ENCODE results near the gene E2F2.
A peak's percentile ranks its signal among the peaks of the same experiment; 100 is the strongest.
"Not testable (repeated sequence)": the region's sequence is repeated elsewhere in the genome, so short reads cannot be mapped to it uniquely, and the experiment has no call there.

Gene E2F2

GRCh38 chr1:23543707-23544443 lies 12.8 kb upstream of the E2F2 start:
- Histone ChIP-seq H3K27me3 (ENCODE audit: low read length) (no peaks in the 10 kb centered on the region), H3K9ac (ENCODE audit: low read length) (no peak overlapping the region), H3K36me3 (ENCODE audit: low read length) (no peaks in the 10 kb centered on the region), H3K27ac (ENCODE audit: low read depth, low read length) (no peak overlapping the region), H3K4me3 (ENCODE audit: insufficient read depth, low read length, poor library complexity, severe bottlenecking) (no peak overlapping the region), H2AFZ (ENCODE audit: low read depth, low read length, severe bottlenecking) (no peak overlapping the region), H3K9me3 (ENCODE audit: insufficient read depth, low read length) (no peaks in the 10 kb centered on the region), H3K9me2 (replicated peaks; ENCODE audit: insufficient read depth, low read length) (no peaks in the 10 kb centered on the region), H3F3A (ENCODE audit: insufficient read depth) (0 out of 2 replicates have a peak, but pooled peaks cover 1% of the 10 kb centered on the region), H3K4me2 (ENCODE audit: low read depth, low read length, poor library complexity, severe bottlenecking) (no peak overlapping the region), H3K79me2 (ENCODE audit: insufficient read depth, low read length) (no peaks in the 10 kb centered on the region), H4K20me1 (ENCODE audit: low read depth, low read length) (no peaks in the 10 kb centered on the region)
- no peak for TF ChIP-seq EZH2phosphoT487 (conservative IDR thresholded peaks at IDR 0.05; ENCODE audit: low read length)
- TF ChIP-seq CTCF (IDR thresholded peaks at IDR 0.05; ENCODE audit: insufficient read depth, low read length, poor library complexity, severe bottlenecking) = no peak

DNA sequence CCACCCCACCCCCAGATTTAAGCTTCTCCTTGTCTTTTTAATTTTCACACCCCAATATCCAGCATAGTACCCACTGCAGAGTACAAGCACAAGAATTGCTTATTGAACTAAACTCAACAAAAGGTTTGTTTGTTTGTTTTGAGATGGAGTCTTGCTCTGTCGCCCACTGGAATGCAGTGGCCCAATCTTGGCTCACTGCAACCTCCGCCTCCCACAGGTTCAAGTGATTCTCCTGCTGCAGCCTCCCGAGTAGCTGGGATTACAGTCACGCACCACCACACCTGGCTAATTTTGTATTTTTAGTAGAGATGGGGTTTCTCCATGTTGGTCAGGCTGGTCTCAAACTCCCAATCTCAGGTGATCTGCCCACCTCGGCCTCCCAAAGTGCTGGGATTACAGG lies 11.9 kb upstream of the E2F2 start:
- H3K36me3 ChIP-seq (ENCODE audit: low read length); H3K27ac ChIP-seq (ENCODE audit: low read depth, low read length); H3K27me3 ChIP-seq (ENCODE audit: low read length); H3K4me2 ChIP-seq (ENCODE audit: low read depth, low read length, poor library complexity, severe bottlenecking); H3K9me3 ChIP-seq (ENCODE audit: insufficient read depth, low read length); H3K79me2 ChIP-seq (ENCODE audit: insufficient read depth, low read length); H2AFZ ChIP-seq (ENCODE audit: low read depth, low read length, severe bottlenecking); H3K9ac ChIP-seq (ENCODE audit: low read length); H3K9me2 ChIP-seq (replicated peaks; ENCODE audit: insufficient read depth, low read length); H4K20me1 ChIP-seq (ENCODE audit: low read depth, low read length); H3K4me3 ChIP-seq (ENCODE audit: insufficient read depth, low read length, poor library complexity, severe bottlenecking); H3F3A ChIP-seq (ENCODE audit: insufficient read depth): not testable (repeated sequence)

GRCh38 chr1:23539698-23540266 lies 8.7 kb upstream of the E2F2 start:
- Histone ChIP-seq H3K27ac (ENCODE audit: low read depth, low read length) (no peak overlapping the region), H2AFZ (ENCODE audit: low read depth, low read length, severe bottlenecking) (peak overlapping the region; percentile 84), H3K79me2 (ENCODE audit: insufficient read depth, low read length) (no peaks in the 10 kb centered on the region), H3K36me3 (ENCODE audit: low read length) (no peaks in the 10 kb centered on the region), H3K4me2 (ENCODE audit: low read depth, low read length, poor library complexity, severe bottlenecking) (peak overlapping the region; percentile 38), H3K27me3 (ENCODE audit: low read length) (no peaks in the 10 kb centered on the region), H3K9ac (ENCODE audit: low read length) (peak overlapping the region; percentile 13; the same call in 1 of the 2 replicates), H3K9me2 (replicated peaks; ENCODE audit: insufficient read depth, low read length) (no peaks in the 10 kb centered on the region), H3K9me3 (ENCODE audit: insufficient read depth, low read length) (no peaks in the 10 kb centered on the region), H3K4me3 (ENCODE audit: insufficient read depth, low read length, poor library complexity, severe bottlenecking) (no peak overlapping the region), H4K20me1 (ENCODE audit: low read depth, low read length) (no peaks in the 10 kb centered on the region), H3F3A (ENCODE audit: insufficient read depth) (no peaks in the 10 kb centered on the region)
- TF ChIP-seq CTCF (IDR thresholded peaks at IDR 0.05; ENCODE audit: insufficient read depth, low read length, poor library complexity, severe bottlenecking) (peak; percentile 98), EZH2phosphoT487 (conservative IDR thresholded peaks at IDR 0.05; ENCODE audit: low read length) (no peak)

DNA sequence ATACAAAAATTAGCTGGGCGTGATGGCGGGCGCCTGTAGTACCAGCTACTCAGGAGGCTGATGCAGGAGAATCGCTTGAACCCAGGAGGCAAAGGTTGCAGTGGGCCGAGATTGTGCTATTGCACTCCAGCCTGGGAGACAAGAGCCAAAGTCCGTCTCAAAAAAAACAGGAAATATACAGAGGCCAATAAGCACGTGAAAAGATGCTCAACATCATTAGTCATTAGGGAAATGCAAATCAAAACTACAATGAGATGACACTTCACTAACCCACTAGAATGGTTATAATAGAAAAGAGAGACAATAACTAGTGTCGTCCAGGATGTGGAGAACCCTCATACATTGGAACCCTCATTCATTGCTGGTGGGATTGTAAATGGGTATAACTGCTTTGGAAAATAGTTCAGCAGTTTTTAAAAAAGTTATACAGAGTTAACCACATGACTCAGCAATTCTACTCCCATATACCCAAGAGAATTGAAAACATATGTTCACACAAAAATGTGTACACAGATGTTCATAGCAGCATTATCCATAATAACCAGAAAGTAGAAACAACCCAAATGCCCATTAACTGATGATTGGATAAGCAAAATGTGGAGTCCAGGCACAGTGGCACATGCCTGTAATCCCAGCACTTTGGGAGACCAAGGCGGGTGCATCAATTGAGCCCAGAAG lies 6.4 kb upstream of the E2F2 start:
- H3F3A ChIP-seq (ENCODE audit: insufficient read depth) = no peaks in the 10 kb centered on the region
- H3K9me2 ChIP-seq (replicated peaks; ENCODE audit: insufficient read depth, low read length) = no peaks in the 10 kb centered on the region
- H4K20me1 ChIP-seq (ENCODE audit: low read depth, low read length) = no peaks in the 10 kb centered on the region
- TF ChIP-seq EZH2phosphoT487 (conservative IDR thresholded peaks at IDR 0.05; ENCODE audit: low read length) (no peak), CTCF (IDR thresholded peaks at IDR 0.05; ENCODE audit: insufficient read depth, low read length, poor library complexity, severe bottlenecking) (no peak)
- no peaks in the 10 kb centered on the region for H3K79me2 ChIP-seq (ENCODE audit: insufficient read depth, low read length)
- no peaks in the 10 kb centered on the region for H3K27me3 ChIP-seq (ENCODE audit: low read length)
- no peak overlapping the region for H3K4me2 ChIP-seq (ENCODE audit: low read depth, low read length, poor library complexity, severe bottlenecking)
- no peaks in the 10 kb centered on the region for H3K36me3 ChIP-seq (ENCODE audit: low read length)
- H3K9me3 ChIP-seq (ENCODE audit: insufficient read depth, low read length) = no peaks in the 10 kb centered on the region
- no peak overlapping the region for H3K27ac ChIP-seq (ENCODE audit: low read depth, low read length)
- no peak overlapping the region for H3K9ac ChIP-seq (ENCODE audit: low read length)
- no peak overlapping the region for H3K4me3 ChIP-seq (ENCODE audit: insufficient read depth, low read length, poor library complexity, severe bottlenecking)
- no peak overlapping the region for H2AFZ ChIP-seq (ENCODE audit: low read depth, low read length, severe bottlenecking)

Measured in SU-DHL-6 (cell line).